GM19035 (cell line): ENCODE measurements around the gene ZNF766.
"Not testable (repeated sequence)": the region's sequence is repeated elsewhere in the genome, so short reads cannot be mapped to it uniquely, and the experiment has no call there.

Experiments
- ATAC-seq: cut with Tn5 transposase; IDR thresholded peaks from one replicate; pipeline ENCODE4 v1.9.1; 2021; ENCODE audit not compliant: unreplicated experiment

ZNF766 gene

DNA sequence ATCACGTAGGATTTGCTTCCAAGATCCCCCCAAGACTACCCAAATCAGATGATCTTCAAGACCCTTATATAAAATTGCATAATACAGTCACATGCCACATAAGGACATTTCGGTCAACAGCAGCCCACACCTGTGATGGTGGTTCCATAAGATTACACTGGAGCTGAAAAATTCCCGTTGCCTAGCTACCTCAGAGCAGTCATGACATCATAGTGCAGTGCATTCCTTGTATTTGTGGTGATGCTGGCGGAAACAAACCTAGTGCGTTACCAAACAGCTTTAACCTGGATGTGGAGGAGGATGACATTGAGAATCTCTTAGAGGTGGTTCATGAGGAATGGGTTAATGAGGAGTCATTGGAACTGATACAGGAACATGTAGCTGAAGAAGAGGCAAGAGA is 4.8 kb downstream of the ZNF766 start:
- ATAC-seq = no peak

DNA sequence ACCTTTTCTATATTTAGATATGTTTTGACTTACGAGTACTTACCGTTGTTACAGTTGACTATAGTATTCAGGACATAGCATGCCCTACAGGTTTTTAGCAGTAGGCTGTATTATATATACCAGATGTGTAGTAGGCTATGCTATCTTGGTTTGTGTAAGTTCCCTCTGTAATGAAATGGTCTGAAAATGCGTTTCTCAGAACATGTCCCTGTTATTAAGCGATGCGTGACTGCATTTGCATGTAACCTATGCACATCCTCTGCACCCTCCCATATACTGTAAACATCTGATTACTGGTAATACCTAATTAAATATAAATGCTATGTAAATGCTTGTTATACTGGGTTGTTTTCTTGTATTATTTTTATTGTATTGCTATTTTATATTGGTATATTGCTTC is 6.6 kb downstream of the ZNF766 start:
- ATAC-seq = no peak

DNA sequence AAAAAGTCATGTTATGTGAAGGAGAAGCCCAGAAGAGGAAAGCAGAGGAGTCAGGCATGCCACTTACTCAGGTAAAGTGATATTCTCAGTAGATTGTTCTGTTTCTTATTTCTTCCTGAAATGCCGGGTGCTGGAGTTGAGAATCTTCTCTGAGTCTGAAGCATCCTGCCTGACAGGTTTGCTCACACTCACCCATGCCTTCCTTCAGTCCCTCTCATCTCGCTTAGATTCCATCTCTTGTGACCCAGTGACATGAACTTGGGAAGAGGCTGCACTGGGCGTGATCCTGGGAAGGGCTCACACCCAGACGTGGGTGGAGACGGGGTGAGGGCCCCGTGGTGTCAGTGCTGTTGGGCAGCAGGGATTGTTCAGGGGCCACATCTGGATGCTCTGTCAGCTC is 8.1 kb downstream of the ZNF766 start:
- no peak for ATAC-seq

DNA sequence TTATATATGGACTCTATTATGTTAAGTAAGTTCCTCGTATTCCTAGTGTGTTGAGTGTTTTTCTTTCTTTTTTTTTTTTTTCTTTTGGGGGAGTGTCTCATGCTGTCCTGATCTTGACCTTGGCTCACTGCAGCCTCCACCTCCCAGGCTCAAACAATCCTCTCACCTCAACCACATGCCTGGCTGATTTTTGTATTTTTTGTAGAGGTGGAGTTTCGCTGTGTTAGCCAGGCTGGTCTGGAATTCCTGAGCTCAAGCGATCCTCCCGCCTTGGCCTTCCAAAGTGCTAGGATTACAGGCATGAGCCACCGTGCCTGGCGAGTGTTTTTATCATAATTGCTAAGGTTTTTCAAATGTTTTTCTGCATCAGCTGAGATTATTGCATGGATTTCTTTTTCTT is 16.9 kb downstream of the ZNF766 start:
- no peak for ATAC-seq

DNA sequence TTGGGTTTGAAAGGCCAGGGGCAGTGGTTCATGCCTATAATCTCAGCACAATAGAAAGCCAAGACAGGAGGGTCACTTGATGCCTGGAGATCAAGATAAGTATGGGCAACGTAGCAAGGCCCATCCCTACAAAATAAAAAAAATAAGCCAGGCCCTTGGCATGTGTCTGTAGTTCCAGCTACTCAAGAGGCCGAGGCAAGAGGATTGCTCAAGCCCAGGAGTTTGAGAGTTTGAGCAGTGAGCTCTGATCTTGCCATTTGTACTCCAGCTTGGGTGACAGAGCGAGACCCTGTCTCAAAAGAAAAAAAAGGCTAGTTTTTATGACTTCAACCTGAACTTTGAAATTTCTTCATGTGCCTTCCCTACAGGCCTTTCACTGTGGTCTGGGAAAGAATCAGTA is 22.4 kb downstream of the ZNF766 start:
- no peak for ATAC-seq

DNA sequence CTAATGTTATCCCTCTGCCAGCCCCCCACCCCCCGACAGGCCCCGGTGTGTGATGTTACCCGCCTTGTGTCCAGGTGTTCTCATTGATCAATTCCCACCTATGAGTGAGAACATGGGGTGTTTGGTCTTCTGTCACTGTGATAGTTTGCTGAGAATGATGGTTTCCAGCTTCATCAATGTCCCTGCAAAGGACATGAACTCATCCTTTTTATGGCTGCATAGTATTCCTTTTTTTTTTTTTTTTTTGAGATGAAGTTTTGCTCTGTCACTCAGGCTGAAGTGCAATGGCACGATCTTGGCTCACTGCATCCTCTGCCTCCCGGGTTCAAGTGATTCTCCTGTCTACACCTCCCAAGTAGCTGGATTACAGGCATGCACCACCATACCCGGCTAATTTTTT is 23.6 kb downstream of the ZNF766 start:
- ATAC-seq = not testable (repeated sequence)

DNA sequence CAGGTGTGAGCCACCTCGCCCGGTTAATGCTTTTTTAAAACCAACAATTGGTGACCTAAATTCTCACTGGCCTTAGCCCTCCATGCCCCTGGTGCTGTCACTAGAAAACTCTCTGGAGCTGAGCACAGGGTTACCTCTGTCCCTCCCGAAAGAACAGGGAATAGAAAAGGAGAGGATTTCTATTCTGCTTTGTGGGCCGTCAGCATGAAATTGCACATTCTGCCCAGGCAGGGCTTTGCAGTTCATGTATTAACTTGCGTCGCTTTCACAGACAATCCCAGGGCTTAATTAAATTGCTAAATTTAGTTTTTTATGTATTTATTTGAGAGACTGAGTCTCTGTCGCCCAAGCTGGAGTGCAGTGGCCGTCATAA is 27.0 kb downstream of the ZNF766 start:
- no peak for ATAC-seq

DNA sequence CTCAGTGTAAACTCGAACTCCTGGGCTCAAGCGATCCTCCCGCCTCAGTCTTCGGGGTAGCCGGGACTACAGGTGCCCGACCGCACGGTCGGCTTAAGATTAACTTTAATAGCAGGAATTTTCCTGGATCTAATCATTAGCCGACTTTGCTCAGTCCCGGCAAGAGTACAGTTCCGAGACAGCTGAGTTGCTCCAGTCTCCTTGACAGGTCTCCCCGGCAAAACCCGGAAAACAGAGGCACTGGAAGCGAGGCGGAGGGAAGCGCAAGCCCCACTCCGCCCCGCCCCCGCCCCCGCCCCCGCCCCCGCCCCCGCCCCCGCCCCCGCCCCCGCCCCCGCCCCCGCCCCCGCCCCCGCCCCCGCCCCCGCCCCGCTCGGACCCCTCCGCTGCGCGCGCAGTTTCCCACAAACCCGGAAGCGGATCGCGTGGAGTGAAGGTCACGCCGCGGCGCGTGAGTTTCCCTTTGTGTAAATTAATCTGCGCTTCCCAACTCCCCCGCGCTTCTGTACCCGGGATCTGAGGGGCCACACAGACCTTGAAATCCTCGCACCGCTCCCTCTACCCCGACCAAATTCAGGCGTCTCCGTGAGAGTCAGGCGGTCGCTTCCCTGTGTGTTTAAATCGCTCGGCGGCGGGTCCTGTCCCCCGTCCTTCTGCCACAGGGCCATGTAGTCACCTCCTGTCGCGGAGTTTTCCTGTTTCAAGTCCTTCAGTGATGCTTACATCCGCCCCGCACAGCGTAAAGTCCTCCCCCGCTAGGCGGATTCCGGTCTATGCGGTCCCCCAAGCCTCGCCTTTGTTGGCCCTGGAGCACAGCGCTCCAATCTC is 27.6 kb downstream of the ZNF766 start, which contains the start of gene ZNF480:
TSS of gene ZNF480 (plus strand) at position 397 of the 828 bp plus-strand sequence. CDS start 3,244 bp downstream, outside the sequence.
- peak; percentile 56 for ATAC-seq

DNA sequence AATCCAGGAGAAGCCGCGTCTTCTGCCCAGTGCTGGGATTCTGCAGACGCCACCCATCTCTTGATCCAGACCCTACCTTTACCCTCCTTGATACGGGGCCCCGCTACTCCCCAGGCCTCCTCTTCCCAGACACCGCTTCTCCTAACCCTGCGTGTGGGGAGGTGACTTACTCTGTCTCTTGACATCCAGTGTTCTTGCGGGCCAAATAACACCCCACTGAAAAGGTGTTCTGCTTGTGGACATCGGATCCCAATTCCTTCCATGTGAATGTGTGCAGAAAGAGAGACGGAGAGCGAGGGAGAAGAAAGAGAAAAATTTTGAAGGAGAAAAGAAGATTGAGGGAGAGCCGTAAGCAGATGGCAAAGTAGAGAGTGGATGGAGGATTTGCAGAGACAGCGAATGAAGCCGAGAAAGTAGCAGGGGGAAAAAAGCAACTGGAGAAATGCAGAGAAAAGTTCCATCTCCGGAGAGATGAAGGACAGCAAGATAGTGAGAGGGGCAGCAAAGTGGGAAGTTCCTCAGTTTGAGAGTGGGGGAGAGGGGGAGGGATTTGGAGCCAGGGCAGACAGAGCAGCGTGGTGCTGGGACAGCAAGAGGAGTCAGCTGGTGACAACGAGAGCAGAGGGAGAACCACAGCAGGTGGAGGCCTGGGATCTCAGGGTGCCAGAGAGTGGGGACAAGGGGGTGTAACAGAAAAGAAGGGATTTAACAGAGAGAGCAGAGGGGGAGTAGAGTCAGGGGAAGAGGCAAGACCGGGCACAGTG is 28.4 kb downstream of the ZNF766 start:
- ATAC-seq = peak; percentile 26

DNA sequence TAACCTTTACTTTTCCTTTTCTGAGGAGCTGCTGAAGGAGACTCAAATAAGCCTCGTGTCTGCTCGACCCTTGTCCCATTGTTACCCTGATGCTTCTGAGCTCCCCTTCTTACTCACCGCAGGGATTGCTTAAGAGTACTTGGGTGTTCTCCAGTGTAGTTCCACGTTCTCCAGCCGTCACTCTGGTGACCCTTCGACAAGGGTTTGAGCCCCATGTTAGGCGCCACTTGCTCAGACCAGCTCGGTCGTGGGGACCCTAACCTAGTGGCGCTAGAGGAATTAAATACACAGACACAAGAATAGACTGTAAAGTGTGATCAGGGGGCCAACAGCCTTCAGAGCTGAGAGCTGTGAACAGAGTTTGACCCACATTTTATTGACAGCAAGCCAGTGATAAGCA is 37.9 kb downstream of the ZNF766 start:
- ATAC-seq = no peak

DNA sequence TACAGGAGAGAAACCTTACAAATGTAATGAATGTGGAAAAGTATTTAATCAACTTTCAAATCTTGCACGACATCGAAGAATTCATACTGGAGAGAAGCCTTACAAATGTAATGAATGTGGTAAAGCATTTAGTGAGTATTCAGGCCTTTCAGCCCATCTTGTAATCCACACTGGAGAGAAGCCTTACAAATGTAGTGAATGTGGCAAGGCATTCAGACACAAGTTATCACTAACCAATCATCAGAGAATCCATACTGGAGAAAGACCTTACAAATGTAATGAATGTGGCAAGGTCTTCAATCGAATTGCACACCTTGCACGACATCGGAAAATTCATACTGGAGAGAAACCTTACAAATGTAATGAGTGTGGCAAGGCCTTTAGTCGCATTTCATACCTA is 53.0 kb downstream of the ZNF766 start:
- no peak for ATAC-seq

DNA sequence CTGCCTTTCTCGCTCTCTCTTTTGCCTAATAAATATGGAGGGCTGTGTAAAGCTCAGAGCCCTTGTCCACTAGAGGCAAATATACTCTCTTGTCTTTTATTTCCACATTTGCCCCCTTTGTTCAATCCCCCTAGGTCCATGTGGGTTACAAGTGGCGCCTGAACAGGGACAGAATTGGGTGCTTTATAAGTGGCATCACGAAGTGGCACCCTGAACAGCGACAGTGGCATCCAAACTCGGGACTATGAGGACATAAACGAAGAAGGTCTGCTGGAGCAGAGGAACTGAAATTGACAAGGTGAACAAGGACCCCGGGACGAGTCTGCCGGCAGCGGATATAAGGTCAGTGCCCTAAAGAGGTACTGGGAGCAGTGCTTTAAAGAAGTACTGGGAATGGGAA is 62.4 kb downstream of the ZNF766 start:
- ATAC-seq = no peak

DNA sequence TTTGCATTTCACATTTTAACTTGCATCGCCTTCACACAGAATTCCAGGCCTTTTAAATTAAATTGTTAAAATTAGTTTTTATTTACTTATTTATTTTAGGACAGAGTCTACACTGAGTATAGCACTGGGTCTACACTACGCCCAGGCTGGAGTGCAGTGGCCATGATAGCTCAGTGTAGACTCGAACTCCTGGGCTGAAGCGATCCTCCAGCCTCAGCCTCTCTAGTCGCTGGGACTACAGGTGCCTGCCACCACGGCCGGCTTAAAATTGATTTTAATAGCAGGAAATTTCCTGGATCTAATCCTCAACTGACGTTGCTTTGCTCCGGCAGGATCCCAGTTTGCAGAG is 66.4 kb downstream of the ZNF766 start:
- ATAC-seq = no peak

DNA sequence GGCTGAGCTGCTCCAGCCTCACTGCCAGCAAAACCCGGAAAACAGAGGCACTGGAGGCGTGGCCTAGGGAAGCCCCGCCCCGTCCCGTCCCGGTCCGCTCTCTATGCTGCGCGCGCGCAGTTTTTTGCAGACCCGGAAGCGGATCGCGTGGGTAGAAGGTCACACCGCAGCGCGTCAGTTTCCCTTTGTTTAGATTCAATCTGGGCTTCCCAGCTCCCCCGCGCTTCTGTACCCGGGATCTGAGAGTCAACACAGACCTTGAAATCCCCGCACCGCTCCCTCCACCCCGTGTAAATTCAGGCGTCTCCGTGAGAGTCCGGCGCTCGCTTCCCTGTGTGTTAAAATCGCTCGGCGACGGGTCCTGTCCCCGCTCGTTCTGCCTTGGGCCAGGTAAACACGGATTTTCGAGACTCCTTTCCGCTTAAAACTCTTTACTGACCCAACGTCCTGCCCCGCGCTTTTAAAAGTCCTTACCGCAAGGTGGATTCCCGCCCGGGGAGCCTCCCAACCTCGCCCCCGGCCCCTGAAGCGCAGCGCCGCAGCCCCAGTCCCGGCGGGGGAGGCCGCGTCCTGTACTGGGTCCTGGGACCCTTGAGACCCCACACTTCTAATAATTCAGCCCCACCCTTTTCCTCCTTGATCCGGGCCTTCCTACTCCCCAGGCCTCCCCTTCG is 66.9 kb downstream of the ZNF766 start, which contains the start of gene ZNF610:
TSS of gene ZNF610 (plus strand) at position 127 of the 674 bp plus-strand sequence. CDS start 12,930 bp downstream, outside the sequence.
- peak; percentile 68 for ATAC-seq

DNA sequence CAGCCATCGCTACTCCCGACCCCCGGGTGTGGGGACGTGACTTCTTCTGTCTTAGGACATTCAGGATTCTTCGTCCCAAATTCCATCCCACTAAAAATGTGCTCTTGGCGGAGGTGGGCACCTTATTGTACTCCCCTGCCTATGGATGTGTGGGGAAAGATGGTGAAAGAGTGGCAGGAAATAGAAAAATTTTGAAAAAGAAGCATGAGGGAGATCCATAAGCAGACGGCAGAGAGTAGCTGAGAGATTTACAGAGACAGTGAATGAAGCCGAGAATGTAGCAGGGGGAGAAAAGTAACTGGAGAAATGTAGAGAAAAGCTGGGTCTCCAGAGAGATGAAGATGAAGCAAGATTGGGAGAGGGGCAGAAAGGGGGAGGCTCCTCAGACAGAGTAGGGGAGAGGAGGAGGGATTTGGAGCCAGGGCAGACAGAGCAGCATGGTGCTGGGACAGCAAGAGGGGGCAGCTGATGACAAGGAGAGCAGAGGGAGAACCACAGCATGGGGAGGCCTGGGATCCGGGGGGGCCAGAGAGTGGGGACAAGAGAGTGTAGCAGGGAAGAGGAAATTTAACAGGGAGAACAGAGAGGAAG is 67.5 kb downstream of the ZNF766 start:
- ATAC-seq = no peak

DNA sequence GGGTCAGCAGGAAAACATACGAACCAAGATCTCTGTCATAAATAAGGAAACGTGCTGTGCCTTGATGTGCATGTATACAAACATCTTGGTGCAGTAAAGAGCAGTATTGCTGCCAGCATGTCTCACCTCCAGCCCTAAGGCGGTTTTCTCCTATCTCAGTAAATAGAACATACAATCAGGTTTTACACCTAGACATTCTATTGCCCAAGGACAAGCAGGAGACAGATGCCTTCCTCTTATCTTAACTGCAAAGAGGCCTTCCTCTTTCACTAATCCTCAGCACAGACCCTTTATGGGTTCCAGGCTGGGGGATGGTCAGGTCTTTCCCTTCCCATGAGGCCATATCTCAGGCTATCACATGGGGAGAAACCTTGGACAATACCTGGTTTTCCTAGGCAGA is 69.6 kb downstream of the ZNF766 start:
- not testable (repeated sequence) for ATAC-seq

DNA sequence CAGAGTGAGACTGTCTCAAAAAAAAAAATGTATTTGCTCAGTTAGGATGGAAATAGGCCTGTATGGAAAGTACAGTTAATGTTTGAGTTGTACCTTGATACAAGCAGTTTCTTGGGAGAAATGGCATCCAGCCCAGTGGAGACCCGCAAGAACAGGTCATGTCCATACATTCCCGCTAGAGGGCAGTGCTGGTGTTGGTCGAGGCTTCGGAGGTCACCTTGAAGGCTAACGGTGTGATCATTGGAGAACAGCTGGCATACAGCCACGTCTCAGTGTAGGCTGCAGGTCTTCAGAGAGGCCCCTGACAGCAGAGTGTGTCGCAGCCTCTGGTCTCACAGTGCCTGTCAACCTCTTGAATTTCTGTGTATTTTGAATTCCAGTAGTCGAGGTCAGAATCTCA is 74.2 kb downstream of the ZNF766 start:
- no peak for ATAC-seq

DNA sequence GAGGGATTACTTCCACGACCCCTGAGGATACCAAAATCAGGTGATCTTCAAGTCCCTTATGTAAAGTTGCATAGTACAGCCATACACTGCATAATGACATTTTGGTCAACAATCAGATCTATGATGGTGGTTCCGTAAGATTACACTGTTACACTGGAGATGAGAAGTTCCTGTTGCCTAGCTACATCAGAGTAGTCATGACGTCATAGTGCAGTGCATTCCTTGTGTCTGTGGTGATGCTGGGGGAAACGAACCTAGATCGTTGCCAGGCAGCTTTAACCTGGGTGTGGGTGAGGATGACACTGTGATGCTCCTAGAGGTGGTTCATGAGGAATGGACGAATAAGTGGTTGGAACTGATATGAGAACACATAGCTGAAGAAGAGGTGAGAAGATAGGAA is 75.8 kb downstream of the ZNF766 start:
- no peak for ATAC-seq
